Right lung (tissue), 5 donors: ENCODE results near the gene TRPM8. TPM values are rescaled to one million over a fixed set of nuclear protein-coding genes. Genes with fewer than 3 reads are reported as not detected.

Source experiments
- DNase-seq, 2 donors: peaks; one replicate each; pipeline ENCODE4 v3.0.0-alpha.2; 2013
- polyA plus RNA-seq, 5 donors: library from polyadenylated mRNA; unstranded; fragments of 120-200 nt; gene quantifications; one replicate each; pipeline versions ENCODE4 v1.2.1 to v1.2.3, GENCODE V29; 2013; ENCODE audit warnings: inconsistent platforms in 1 of 5, low replicate concordance in 1 of 5; ENCODE audit not compliant: insufficient read length in 5 of 5, insufficient read depth in 1 of 5

TRPM8 gene
- polyA plus RNA-seq, 5 donors: 0.11 to 0.28 (median 0.27) TPM; not detected in 1

DNA sequence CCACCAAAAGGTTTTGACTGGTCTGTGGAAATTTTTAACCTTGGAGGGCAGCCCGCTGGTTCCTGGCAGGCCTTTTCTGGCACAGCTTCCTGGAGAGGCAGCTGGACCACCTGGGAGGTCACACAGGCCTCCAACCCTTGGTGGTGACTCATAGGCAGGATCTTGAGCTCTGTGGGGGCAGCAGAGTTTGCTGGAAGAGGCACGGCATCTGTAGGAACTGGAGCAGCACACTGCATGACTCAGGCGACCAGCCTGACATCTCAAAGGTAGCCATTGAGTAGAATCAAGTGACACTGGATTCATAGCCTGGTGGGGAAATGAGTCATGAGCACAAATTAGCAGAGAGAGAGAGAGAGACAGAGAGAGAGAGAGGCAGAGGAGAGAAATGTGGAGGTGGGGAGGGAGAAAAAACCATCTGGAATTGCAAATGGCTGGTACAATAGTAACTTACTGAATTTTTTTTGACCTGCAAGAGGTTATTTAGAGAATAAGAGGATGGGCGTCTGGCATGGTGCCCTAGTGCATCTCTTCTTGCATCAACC lies 57.4 kb downstream of the TRPM8 start:
- DNase-seq: no peak

DNA sequence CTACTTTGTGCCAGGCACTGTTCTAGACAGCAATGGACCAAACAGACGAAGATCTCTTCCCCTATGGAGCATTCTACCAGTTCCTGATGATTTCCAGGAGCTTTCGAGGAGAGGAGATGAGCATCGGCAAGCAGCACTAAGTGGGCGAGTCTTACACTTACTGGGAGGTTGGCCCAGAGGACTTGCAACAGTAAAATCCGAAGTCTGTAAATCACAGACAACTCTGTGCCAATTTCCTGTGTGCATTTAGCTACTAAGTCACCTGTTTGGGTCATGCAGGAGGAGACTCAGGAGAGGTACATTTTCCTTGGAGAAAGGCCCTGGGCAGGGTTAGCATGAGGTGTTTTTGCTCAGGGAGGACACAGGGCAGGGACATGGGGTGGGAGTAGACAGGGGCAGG lies 58.9 kb downstream of the TRPM8 start:
- no peak for DNase-seq

DNA sequence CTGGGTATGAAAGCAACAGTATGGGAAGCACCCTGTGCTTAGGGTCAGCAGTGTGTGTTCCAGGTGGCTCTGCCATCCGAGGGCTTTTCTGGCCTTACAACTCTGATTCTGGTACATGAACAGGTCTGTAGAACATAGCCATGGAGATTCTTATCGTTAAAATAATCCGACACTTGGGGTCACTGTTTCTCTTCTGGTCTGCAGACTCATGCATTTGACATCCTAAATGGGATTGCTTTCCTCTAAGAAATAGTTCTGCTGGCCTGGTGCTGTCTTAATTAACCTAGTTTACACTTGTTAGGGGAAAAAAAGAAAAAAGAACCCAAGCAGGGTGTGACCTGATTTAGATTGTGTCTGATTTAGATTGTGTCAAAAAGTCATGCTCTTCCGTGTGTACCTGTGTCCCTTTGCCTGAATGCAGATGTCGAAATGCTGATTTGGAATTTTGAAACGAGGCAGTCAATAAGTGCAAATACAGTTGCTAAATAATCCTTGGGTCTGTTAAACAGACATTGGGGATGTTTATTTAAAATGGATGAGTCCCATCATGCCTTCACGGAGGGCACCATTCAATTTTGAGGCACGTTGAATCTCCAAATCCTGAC lies 59.6 kb downstream of the TRPM8 start:
- DNase-seq: peak; percentile 25 to 26

DNA sequence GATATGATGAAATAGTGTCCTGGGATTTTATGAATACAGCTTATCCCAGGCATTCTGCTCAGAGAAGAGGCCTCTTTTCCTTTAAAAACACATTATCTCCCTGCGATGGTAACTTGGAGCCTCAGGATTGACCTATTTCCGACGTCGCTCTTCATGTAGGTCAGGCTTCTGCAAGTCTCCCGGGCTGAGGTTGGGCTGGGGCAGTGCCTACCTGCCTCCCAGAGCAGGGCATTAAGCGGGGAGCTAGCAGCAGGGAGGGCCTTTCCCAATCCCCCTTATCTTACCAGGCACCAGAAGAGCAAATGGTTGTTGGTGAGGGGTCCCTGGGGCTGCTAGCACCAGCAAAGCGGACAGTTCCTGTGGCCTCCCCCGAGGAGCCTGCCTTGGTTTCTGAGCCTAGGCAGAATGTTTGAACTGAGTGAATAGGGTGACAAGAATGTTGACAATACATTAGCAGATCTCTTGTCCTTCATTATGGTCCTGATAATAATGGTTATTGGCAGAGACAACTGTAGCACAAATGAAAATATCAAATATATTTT lies 60.2 kb downstream of the TRPM8 start:
- no peak for DNase-seq

DNA sequence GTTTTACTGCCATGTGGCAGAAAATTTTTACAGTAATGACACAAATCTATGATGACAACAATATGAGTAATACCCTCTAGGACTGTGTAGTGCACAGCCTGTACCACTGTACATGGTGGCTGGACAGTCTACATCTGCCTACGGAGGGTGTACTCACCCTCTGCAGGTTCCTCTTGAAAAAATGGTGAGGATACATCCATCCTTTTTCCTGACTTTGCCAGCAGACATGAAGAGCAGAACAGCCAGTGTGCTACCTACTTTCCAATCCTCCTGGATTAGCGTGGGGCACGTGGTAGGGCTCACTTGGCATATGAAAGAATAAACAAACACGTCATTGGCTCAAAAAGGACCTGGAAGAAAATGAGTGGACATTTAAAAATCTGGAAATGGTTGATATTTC lies 62.6 kb downstream of the TRPM8 start:
- DNase-seq: no peak

DNA sequence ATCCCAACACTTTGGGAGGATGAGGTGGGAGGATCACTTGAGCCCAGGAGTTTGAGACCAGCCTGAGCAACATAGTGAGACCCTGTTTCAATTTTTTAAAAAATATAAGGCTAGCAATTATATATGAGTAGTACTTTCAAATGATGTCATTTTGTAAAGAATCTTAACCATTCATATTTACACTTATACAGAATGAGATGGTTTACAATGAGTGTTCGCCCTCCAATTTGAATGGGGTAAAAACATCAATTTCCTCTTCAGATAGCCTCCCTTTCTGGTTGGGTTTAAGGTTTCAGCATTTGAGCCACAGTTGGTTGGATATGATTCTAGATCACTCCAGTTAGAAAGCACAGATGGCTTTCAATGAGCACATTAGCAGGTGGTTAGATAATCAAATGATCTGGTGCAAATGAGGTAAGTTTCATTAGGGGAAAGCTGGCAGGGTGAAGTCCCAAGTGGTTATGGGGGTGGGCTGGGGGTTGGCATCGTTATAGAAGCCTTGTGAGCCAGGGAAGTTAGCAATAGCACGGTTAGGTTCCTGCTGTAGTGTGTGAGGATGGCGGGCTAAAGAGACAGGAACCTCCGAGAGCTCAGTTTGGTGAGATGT lies 63.9 kb downstream of the TRPM8 start:
- DNase-seq: no peak

DNA sequence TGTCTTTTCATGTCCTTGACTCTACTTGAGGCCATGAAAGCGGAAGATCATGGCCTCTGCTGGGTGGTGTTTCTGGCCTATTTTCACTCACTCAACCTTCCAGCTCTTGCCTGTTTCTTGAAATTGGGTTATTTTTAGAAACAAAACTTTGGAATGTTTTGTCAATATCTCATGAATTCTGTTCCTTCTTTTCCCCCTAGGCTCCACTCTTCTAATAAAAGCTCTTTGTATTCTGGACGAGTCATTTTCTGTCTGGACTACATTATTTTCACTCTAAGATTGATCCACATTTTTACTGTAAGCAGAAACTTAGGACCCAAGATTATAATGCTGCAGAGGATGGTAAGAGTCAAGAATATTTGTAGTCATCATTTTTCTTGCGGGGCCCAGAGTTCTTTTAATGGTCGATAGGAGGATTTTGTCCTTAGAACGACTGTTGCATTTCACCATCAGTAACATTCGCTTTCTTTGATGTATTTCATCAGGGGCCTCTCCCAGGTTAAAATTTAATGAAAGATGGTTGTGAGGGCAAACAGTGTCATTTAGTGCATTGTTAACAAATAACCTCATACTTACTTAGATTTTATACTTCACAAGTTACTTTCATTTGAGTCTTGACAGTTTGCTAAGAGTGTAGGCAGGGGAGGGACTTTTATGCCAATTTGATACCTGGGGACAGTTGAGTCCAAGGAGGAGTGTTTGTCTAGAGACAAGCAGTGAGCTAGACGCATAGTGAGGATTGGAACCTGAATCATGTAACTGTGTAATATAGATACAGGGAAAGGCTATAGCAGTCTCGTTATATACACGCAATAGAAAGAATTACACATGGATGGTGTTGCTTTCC lies 64.6 kb downstream of the TRPM8 start:
- DNase-seq: no peak

DNA sequence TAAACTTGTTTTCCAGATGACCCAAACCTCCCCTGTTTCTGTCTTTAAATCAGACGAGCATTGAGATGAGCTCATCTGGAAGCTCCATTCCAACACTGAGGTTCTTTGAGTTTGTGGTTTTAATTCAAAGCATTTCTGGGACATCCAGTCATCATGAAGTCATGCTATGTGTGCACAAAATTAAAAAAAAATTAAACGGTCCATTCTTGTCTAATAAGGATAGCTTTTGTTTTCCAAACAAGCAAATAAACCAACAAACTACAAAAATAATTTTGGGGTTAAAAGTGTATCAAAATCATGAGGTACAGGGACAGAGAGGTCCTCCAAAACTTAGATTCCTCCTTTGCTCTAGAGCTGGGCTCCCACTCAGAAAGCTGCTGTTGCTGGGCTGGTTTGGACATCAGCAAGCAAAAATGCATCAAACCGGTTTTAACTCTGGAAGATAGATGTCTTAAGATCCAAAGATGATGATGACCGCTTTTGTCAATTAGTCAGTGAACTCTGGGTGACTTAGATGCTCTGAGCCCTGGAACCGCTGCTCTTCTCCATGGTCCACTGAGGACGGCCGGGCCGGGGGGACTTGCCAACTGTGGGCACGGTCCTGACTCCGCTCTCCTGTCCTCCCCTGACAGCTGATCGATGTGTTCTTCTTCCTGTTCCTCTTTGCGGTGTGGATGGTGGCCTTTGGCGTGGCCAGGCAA lies 65.4 kb downstream of the TRPM8 start:
- no peak for DNase-seq

DNA sequence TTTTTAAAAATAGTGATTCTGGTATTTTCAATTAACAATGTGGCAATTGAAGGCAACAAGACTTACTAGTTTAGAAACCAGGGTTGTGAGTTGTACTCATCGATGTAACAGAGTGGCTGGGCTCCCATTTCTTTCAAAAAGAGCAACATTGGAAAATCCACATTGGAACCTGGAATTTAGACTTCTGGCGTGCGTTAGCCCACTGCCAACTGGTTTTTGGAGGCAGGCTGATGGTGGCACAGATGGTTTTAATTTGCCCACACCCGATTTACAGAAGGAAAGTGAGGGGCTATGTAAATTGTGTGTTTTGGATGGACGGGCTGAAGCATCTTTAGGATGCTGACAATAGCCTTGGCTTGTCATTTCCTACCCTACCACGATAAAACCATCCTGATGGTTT lies 66.3 kb downstream of the TRPM8 start:
- DNase-seq: no peak

DNA sequence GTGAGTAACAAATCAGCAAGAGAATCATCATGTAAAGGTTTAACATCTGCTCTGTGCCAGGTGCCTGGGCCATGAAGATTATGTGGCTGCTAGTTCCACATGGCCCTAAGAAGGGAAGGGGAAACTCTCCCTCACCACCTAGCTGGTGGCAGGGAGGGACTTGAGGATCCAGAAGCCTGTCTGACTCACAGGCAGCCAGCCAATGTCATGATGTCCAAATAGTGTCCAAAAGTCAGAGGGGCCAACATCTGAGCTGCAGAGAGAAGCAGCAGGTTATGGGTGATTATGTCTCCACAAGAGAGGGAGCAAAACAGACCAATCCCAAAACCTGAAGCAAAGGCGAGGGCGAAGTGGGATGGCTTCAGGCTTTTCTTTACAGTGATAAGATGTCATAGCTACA lies 71.4 kb downstream of the TRPM8 start:
- no peak for DNase-seq

DNA sequence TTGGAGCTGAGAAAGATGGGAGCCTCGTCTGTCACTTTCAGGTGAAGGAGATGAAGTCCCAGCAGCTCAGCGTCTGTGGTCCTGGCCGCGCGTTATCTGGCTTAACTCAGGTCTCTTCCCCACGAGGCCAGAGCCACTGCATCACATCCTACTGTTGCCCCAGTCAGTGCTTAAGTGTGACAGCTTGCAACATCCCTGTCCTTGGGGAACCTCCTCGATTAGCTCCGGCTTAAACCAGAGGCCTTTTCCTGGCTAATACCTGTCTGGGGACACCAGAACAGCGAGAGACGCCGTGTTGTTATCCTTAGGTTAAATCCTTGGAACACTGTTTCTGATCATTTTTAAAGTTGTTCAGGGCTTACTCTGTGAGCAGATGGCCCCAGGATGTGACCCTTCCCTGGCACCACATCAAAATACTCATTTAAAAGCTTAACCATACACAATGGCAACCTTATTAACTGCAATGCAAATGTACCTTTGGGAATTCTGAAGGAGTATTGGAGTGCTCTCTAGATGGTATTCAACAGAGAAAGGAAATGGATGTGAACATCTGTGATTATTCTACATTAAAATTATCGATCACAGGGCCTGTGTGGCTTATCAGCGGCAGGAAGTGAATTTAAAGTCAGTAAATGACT lies 72.2 kb downstream of the TRPM8 start:
- DNase-seq: no peak

DNA sequence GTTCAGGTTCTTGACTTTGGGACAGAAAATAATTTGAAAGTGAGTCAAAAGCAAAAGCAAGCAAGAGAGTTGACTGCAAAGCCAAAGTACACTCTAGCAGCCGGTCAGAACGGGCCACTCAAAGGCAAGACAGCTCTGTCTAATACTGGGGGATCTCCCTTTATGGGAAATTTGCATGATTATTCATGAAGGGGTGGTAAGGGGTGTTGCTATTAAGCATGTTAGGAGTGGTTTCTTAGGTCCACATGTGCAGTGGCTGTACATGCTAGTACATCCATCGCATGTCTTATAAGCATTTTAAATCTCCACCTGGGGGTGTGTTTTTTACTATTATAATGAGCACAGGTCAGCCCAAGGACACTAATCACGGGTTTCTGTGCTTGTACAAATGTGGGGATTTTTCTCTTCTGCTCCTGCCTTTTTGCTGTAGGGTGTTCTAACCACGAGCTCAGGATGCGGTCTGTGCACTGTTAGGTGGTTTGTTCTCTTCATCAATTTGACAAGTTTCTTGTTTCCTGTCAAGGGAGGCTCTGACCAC lies 73.2 kb downstream of the TRPM8 start:
- no peak for DNase-seq

DNA sequence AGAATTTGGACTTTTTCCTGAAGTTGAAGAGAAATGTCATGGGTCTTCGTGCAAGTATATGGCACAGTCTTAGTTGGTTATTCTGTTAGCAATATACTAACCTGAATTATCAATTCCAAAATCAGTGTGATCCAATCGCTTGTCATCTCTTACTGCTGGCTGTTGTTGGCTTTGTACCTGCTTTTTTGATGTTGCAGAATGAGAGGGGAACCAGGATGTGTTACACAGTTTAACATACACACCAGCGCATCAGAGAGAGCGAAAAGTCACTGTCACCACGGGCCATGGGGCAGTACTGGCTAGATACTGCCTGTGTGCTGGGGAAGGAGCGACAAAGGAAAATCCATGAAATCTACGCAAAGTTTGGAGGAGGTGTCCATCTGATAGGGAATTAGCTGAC lies 74.0 kb downstream of the TRPM8 start:
- DNase-seq: no peak

DNA sequence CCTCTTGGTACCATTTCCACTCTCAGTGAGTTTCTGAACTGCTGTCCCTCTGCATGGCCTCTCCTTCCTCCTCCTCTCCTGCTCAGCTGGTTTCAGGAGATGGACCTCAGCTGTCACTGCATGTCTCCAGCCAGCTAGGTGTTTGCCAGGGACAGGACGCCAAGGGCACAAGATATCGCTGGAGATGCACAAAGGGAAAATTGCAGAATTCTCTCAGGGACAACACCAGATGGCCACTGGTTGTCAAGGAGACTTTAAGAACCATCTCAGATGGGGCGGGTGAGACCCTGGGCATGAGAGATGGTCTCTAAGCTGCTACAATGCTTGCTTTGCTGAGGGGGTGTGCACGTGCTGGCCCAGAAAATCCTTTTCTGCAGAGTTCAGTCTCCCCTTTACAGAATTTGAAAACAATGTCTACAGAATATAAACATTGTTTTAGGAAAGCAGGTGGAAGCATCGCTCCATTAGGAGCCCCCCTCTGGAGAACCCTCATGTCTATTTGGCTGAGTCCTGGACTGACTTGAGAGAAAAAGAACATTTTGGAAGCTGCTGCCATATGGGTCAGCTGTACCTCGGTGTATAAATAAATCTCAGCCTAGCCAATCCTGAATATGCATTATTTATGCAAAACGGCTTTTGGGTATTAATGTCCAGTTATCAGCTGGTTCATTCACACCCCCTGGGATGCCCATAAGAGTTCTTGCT lies 75.5 kb downstream of the TRPM8 start:
- DNase-seq: no peak

DNA sequence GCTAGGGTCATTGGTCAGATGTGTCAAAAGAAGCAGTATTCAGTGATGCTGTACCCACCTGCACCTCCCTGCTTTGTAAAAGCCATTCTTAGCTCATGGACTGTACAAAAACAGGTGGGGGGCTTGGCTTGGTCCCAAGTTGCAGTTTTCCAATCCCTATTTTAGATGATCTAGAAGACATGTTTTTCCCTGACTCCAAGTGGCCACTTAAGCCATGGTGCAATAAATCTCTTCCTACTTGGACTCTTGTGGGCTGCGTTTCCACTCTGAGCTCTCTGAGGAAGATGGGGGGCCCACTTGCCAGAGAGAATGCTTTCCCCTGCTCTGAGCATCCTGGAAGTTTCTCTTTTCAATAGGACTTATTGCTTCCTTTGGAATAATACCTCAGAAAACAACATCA lies 76.3 kb downstream of the TRPM8 start:
- no peak for DNase-seq

DNA sequence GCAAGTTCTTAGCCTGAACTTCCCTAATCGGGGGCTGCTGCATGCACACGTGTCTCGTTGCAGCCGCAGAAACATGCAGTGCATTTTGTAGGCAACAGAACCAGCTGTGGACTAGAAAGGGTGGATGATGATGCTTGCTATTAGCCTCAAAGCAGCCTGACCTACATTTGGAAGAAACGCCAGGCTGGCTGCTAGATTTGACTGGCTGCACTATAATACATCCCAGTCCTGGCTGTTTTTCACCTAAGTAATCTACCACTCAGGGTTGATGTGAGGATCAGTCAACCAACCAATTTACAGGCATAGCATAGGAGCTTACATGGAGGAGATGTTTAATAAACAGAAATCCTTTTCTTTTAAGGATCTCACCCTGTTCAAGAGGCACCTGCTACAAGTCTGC lies 77.0 kb downstream of the TRPM8 start:
- DNase-seq: no peak

DNA sequence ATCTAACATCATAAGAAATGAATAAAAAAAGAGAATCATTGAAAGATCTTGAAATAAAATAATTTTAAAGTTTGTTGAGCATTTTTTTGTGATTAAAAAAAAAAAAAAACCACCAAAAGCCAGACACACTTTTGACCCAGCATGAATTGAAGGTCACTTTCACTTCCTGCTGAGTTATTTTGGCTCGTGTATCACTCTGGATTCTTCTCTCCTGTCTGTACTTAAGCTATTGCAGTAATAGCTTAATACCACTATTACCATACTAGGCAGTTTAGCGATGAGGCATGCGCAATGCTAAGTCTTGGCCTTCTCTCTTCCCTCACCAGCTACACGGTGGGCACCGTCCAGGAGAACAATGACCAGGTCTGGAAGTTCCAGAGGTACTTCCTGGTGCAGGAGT lies 78.8 kb downstream of the TRPM8 start:
- DNase-seq: no peak

DNA sequence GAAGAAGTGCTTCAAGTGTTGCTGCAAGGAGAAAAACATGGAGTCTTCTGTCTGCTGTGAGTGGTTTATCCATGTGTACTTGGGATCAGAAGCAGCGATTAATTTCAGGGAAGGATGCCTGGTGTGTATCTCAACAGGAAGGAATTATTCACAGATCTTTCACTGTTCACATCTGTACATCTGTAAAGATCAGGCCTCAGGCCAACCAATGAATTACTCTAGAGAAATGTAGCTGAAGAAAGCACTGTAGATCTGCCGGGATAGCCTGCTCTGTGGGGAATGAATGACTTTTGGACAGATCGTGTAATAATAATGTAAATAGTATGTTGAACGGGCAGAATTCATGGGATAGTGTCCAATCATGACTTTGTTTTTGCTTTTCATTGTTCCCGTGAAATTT lies 79.3 kb downstream of the TRPM8 start:
- DNase-seq: no peak

DNA sequence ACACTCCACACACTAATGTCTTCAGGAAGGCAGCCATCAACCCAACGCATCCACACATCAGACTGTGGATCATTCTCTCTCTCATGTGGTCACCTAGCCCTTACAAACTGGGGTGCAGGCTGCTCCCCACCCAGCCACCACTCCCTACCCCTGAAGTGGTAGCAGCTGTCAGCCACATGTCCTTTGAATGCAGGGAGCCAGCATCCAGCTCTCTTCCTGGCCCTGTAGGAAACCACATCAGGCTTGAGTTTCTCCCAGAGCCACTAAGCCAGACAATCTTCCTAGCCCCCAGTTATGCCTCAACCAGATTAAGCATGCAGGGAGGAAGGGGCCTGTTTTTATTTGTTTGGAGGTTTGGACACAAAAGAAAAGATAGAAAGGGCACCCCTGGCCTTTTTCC lies 80.5 kb downstream of the TRPM8 start:
- no peak for DNase-seq

DNA sequence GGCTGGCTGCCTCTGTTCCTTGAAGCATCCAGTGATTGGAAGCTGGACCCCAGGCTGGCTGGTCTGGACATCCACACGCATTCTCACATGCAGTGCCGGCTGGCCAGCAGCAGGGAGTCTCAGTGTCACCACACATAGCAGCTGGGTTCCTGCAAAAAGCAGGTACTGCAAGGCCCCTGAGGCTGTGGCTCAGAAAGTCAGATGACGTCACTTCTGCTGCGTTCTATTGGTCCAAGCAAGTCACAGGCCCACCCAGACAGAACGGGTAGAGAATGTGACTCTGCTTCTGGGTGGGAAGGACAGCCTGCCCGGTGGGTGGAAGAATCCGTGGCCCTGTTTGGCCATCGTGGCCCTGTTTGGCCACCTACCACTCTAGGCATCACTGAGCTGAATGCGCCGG lies 82.0 kb downstream of the TRPM8 start:
- no peak for DNase-seq
